T follicular helper cell (primary cell): ENCODE results near the gene ORC3.

Experiments
- DNase-seq: peaks from one replicate; pipeline ENCODE4 v3.0.0-alpha.2; 2020; ENCODE audit warnings: low read depth
- total RNA-seq, 2 experiments: gene quantifications; one replicate each; lab custom pipeline; 2026; lab: John Stamatoyannopoulos, UW

Gene ORC3
- 32.0 to 40.3 reads per million in 2 experiments for total RNA-seq

DNA sequence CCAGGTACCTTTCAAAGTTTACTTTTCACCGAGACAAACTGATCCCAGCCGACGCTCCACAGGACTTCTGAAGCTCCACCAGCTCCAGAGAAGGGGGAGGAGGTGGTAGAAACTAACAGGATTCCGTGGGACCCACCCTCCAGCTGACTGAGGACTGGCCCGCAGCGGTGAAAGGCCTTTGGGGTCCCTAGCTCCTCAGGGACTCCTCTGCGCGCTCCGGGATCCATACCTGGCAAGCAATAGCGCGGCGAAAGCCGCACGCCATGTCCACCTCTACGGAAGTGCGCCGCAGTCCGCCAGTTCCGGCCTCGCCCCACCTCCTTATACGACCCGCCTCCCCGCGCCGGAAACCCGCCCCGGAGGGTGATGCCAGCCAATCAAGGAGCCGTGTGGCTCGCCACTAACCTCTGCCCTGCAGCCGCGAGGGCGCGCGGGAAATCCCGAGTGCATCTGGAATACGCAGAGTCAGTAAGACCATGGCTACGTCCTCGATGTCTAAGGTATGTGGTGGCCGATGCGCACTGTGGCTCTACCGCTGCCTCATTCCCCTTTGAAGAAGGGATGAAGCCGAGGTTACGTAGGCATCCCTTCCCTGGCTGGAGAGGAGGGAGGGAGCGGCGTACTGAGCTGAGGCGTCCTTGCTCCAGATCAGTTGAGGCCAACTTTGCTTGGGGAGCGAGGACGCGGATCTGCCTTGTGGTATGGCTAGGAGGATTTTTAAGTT is at the start of gene ORC3, which contains the start of gene RARS2:
TSS of gene ORC3 (plus strand) at position 443 of the 724 bp plus-strand sequence. CDS start at position 477, 34 bp downstream.
TSS of gene RARS2 (minus strand) at position 295 of the 724 bp plus-strand sequence. CDS start at position 265, 30 bp downstream.
- DNase-seq, result peak; percentile 89

DNA sequence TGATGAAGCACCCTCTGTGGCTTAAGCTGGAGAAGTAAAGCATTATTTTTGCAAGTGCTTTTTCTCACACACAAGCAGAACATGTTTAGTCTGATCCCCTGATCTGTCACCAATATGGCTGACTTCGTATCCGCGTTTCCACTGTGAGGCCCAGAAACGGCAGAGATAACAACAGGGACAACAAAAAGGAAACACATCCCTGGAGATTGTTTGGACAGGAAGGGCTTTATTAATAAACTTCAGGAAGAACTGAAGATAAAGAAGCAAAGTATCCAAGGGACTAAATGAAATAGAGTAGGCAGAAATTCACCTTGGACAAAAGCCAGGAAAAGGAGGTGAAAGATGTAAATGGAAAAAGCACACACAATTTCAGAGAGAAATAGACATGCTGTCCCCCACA is 49.4 kb upstream of the ORC3 start:
- no peak for DNase-seq

DNA sequence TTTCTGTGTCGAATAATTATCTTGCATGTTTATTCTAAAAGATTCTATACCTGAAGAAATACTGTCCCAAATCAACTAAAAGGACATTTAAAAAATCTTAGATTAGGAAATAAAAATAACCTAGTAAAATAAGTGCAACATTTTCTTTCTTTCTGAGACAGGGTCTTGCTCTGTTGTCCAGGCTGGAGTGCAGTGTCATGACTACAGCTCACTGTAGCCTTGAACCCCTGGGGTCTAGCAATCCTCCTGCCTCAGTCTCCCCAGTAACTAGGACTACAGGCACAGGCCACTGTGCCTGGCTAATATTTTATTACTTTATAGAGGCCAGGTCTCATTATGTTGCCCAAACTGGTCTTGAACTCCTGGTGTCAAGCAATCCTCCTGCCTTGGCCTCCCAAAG is 48.9 kb upstream of the ORC3 start:
- DNase-seq, result no peak

DNA sequence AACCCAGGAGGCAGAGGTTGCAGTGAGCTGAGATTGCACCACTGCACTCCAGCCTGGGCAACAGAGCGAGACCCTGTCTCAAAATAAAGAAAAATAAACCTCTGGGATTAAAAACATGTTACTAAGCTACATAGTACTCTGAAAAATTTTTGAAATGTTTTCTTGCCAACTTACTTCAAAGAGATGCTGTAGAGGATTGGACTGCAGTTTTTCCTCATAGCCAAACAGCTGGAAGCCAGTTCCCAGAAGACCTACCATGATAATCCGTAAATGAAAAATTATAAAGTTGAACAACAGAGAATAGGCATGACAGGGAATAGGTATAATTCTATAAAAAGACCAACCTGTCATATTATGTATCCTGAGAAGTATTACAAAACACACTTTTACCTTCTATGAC is 48.2 kb upstream of the ORC3 start:
- DNase-seq, result no peak

DNA sequence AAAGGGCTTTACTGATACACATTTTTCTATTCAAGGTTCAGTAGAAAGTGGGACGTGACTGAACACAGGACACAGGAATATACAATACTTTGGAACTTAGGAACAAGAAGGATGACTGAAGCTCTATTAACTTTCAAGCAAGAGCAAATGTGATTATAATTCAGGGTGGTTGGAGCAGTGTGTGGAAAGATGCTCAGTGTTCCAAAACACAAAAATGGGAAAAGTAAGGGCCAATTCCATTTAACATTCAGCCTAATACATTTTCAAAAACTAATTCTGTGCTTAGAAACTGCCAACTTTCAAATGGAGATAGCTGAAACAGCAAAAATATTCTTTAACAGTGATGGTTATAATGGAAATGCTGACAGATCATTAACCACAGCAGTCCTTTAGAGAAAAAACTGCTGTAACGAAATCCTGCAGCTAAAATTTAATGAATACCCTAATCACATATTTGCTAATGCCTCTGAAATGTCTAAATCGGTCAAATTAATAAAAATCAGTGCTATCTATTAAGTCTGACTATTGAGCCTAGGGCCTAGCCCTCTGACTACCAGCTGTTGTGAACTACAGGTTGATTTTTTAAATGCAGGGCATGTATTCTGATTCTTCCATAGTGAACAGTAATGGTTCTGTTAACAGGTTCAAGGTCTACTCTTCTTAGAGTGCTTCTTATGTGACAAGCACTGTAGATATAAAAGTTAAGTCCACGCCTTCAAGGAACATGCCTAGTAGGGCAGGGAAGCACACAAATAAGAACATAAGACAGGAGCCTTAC is 46.0 kb upstream of the ORC3 start:
- DNase-seq, result no peak

DNA sequence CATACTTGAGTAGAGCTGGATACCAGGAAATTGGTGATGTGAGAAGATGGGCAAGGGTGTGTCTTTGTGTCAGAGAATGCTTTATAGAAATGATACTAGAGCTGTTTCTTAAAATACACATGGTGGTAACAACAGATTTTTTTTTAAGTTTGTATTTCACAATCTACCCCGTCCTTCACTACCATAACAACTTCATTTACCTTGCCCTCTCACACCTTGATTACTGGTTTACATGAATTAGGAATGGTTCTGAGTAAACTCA is 45.5 kb upstream of the ORC3 start:
- no peak for DNase-seq

DNA sequence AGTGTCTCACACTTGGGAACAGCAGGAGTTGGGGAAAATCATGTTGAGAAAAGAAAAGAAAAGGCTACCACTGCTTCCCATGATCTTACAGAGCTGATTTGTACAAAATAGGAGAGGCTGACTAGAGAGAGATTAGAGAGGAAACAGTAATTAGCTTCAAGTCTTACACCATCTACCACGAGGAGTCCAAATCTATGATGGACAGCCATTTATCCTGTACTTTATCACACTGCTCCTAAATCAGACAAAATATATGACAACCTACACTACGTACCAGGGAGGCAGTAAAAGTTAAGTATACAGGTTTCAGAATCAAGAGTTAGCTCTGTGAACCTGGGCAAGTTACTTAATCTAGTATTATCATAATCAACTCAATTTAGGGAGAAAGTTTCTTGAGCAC is 38.1 kb upstream of the ORC3 start:
- DNase-seq, result no peak

DNA sequence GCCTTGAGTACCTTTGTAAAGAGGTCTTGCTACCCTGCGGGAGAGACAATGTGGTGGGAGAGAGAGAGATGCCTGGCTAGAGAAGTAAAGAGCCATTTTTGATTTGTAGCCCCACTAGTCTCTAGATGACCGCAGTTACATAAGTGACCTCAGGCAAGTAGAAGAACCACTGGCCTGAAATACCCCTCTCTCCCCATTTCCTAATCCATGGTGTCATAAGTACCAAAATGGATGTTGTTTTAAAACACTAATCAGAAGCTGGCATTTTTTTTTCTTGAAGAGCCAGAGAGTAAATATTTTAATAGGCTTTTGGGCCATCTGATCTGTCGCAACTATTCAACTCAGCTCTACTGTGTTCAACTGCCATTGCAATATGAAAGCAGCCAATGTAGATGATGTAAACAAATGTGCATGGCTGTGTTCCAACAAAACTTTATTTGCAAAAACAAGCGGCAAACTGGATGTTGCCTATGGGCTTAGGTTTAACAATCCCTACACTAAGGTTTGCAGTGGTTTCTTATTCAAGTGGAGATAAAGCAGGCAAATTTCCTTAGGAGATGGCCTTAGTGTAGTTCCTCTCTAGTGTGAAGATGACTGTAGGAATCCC is 36.7 kb upstream of the ORC3 start:
- no peak for DNase-seq

GRCh38 chr6:87555506-87555905 is 34.4 kb upstream of the ORC3 start:
- DNase-seq, result no peak

GRCh38 chr6:87558446-87558845 is 31.5 kb upstream of the ORC3 start:
- no peak for DNase-seq

GRCh38 chr6:87561017-87561416 is 28.9 kb upstream of the ORC3 start:
- DNase-seq, result no peak

DNA sequence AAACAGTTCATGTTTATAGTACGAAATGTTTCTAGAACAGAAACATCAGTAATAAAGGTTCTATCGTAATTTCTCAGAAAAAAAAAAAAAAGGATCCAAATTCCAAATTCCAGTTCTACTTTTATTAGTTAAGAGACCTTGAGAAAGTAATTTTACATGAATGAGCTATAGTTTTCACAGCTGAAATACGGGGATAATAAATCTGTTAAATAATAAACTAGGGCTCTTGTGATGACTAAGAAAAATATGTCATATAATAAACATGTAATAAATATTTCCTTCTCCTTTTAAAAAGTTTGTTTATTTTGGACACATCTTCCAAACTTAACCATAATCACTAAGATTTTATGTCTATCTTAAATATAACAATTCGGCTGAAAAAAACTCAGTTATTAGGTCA is 17.9 kb upstream of the ORC3 start:
- DNase-seq, result no peak

GRCh38 chr6:87572883-87573282 is 17.1 kb upstream of the ORC3 start:
- DNase-seq, result no peak

- DNase-seq, result no peak
Measured at GRCh38 chr6:87573307-87574024, 16.5 kb upstream of the ORC3 start.

DNA sequence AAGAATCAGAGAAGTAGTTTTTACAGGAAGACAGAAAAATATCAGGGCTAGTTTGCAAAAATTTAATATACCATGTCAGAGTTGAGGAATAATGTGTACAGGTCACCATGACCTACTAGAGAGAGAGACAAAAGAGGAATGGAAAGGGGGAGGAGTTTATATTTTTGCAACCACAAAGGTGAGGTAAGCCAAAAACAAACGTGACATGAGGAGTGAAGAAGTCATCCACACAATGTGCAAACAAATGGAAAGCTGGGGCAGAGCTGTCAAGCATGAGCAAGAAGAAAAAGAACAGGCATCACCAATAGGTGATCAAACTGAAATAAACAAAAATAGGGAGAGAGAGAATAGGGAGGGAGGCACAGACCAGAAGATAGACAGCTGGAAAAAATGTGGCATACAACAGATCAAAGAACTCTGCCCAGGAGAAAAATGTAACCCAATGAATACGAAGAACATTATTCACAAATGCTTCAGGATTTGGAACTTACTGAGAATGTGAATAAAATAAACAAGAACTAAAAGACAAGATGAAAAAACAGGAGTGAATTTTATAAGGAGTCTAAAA is 15.6 kb upstream of the ORC3 start:
- no peak for DNase-seq

GRCh38 chr6:87575423-87575822 is 14.5 kb upstream of the ORC3 start:
- DNase-seq, result no peak

- no peak for DNase-seq
Measured at GRCh38 chr6:87583822-87584221, 6.1 kb upstream of the ORC3 start.

- DNase-seq, result no peak
Measured at GRCh38 chr6:87586371-87587077, 3.4 kb upstream of the ORC3 start.

GRCh38 chr6:87588756-87589407 is 1.1 kb upstream of the ORC3 start:
- no peak for DNase-seq

- no peak for DNase-seq
Measured at GRCh38 chr6:87590417-87590880, 514 bp downstream of the ORC3 start.

DNA sequence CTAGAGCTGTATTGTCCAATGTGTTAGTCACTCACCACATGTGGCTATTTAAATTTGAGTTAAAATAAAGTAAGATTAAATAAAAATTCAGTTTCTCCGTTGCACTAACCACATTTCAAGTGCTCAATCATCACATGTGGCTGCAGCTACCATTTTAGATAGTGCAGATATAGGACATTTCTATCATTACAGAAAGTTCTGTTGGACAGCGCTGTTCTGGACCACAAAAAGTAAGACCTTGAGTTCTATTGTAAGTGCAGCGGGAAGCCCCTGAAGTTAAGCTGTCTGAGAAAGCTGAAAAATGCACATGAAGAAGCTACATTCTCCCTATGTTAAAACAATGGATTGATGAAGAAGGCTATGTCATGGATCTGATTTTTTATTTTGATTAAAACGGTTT is 1.1 kb downstream of the ORC3 start:
- DNase-seq, result no peak
